MCF 10A (cell line): Measurements from ENCODE around the gene CADPS. TPM values are rescaled to one million over a fixed set of nuclear protein-coding genes. Genes with fewer than 3 reads are reported as not detected.

Experiments used
- BruUV-seq: library from RNA; stranded (reverse); fragments of 400-500 nt; replicated peaks from 2 replicates; lab custom pipeline; 2021; lab: Mats Ljungman, UMichigan
- CTCF ChIA-PET: fragments of 300-600 bp; sonication (Branson Sonifier 250); formaldehyde crosslinking; extraction: SDS; loops from one replicate; lab custom pipeline; 2021; ENCODE audit warnings: antibody characterized with exemption, inconsistent platforms; lab: Yijun Ruan, JAX
- POLR2A ChIA-PET: fragments of 300-600, 350-650 bp; sonication (Branson Sonifier 250); formaldehyde crosslinking; extraction: SDS; loops from one replicate; lab custom pipeline; 2020; ENCODE audit warnings: antibody characterized with exemption, inconsistent platforms; lab: Yijun Ruan, JAX
- DNase-seq: peaks from one replicate; pipeline ENCODE4 v3.0.0-alpha.2; 2018; ENCODE audit not compliant: unreplicated experiment
- H3K27ac Mint-ChIP-seq: one replicate; pipeline ENCODE4 v1.8.0; 2022; ENCODE audit warnings: mild to moderate bottlenecking, low read depth, mixed read lengths; ENCODE audit not compliant: unreplicated experiment
- H3K27me3 Mint-ChIP-seq: one replicate; pipeline ENCODE4 v1.8.0; 2022; ENCODE audit warnings: mixed read lengths; ENCODE audit not compliant: insufficient read depth, unreplicated experiment
- H3K36me3 Mint-ChIP-seq: one replicate; pipeline ENCODE4 v1.8.0; 2022; ENCODE audit warnings: mild to moderate bottlenecking, moderate library complexity, mixed read lengths; ENCODE audit not compliant: insufficient read depth, unreplicated experiment
- H3K4me1 Mint-ChIP-seq: one replicate; pipeline ENCODE4 v1.8.0; 2022; ENCODE audit warnings: mixed read lengths; ENCODE audit not compliant: insufficient read depth, unreplicated experiment
- H3K4me3 Mint-ChIP-seq: one replicate; pipeline ENCODE4 v1.8.0; 2022; ENCODE audit warnings: mild to moderate bottlenecking, moderate library complexity, mixed read lengths; ENCODE audit not compliant: unreplicated experiment
- H3K9me3 Mint-ChIP-seq: one replicate; pipeline ENCODE4 v1.8.0; 2022; ENCODE audit warnings: mixed read lengths; ENCODE audit not compliant: unreplicated experiment
- CTCF ChIP-seq: fragments of 200-600 bp; IDR thresholded peaks from one replicate; pipeline ENCODE4 v1.8.0; 2022; ENCODE audit warnings: antibody characterized with exemption, mild to moderate bottlenecking; ENCODE audit not compliant: unreplicated experiment
- intact Hi-C: fragments of 100-400 bp; cut with micrococcal nuclease; formaldehyde crosslinking; loops from 2 replicates; pipeline ENCODE4 v1.14.1; 2022
- total RNA-seq: library from RNA; stranded (reverse); gene quantifications from 2 replicates; pipeline ENCODE4 v1.2.3, GENCODE V29; 2022

The CADPS gene
- total RNA-seq, 1 experiment from 2014 or later, result not detected

- CTCF ChIA-PET, result interaction anchor here (0.9 to 7.4 kb wide), 11 partner anchors 9 to 675 kb away, joined by 3 to 118 read pairs (median 5); no protein-coding TSS in a partner anchor
- TF ChIP-seq CTCF, result no peak
- Mint-ChIP-seq H3K4me1 (peaks cover 9% of the 10 kb centered on the region), H3K36me3 (no peaks in the 10 kb centered on the region), H3K27me3 (no peaks in the 10 kb centered on the region), H3K27ac (no peak overlapping the region), H3K9me3 (no peaks in the 10 kb centered on the region), H3K4me3 (no peak overlapping the region)
- intact Hi-C loops, result no loop called here
- no peak for DNase-seq
- BruUV-seq, result no TSS peak
- POLR2A ChIA-PET, result interaction anchor here (0.8 kb wide), 1 partner anchor 227 kb away, joined by 3 read pairs; no protein-coding TSS in a partner anchor
These were observed 317.8 kb downstream of the CADPS start for GRCh38 chr3:62557450-62557849.

DNA sequence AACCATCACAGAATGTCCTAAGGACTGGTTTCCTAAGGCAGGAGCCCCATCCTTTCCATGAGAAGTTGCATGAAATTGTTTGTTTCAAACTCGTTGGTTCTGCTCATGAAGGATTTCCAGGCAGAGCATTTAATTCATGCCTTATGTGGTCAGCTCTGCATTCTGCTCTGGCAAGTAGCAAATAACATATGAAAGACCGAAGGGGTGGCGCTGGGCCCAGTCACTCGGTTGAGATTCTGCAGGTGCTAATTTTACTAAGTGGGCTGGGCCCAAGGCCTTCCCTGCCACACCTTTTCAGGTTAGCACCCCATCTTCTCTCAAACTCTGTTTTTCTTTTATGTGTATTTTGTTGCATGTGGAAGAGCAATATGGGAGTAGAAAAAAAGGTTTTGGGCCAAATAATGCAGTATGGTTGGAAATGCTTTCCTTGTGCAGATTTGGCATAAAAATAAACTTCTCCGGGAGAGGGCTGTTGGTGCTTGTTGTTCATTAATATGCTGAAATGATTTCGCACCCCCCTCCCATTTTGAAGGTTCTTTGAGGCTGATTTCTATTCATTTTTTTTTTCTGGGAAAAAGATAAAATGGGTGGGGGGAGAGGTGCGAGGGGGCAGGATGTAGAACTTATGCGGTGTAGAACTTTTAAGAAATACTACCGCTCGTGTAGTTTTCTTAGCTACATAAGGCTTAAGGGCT, 318.9 kb downstream of the CADPS start:
- no peak overlapping the region for H3K4me3 Mint-ChIP-seq
- TF ChIP-seq CTCF, result no peak
- intact Hi-C loops, result no loop called here
- POLR2A ChIA-PET, result no interaction called here
- H3K27me3 Mint-ChIP-seq, result peaks cover 10% of the 10 kb centered on the region
- H3K36me3 Mint-ChIP-seq, result no peaks in the 10 kb centered on the region
- CTCF ChIA-PET, result interaction anchor here (0.7 to 7.4 kb wide), 4 partner anchors 223 to 354 kb away, joined by 5 to 118 read pairs (median 53); no protein-coding TSS in a partner anchor
- no peak overlapping the region for H3K27ac Mint-ChIP-seq
- no peaks in the 10 kb centered on the region for H3K9me3 Mint-ChIP-seq
- no peak for DNase-seq
- no TSS peak for BruUV-seq
- H3K4me1 Mint-ChIP-seq, result no peaks in the 10 kb centered on the region

DNA sequence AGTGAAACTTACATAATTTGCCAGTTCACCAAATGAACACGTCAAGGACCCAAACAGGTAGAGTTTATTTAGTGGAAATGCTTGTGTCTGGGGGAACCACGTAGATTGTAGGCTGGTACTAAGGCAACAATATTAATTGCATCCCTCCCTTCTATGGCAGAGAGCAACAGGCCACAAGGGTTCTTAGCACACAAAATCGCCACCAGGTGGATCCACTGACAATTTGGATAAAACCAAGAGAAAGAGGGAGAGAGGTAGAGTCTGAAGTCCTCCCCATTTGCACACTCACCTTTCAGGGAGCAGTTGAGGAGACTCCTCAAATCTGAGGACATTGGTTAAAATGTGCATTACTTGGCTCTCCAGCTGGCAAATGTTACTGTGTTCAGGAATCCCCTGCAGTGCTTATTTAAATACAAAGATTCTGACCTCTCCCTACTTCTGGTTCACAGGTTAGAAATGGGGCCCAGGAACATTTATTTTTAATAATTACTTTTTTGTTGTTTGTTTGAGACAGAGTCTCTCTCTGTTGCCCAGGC, 320.9 kb downstream of the CADPS start:
- TF ChIP-seq CTCF, result peak; percentile 27
- peak; percentile 43 for DNase-seq
- Mint-ChIP-seq H3K36me3 (no peaks in the 10 kb centered on the region), H3K9me3 (no peaks in the 10 kb centered on the region), H3K4me1 (no peaks in the 10 kb centered on the region), H3K27me3 (peaks cover 29% of the 10 kb centered on the region), H3K27ac (no peak overlapping the region), H3K4me3 (no peak overlapping the region)
- intact Hi-C loops, result loop anchor here (5.0 kb wide), 1 partner anchor 673 kb away; no protein-coding TSS in a partner anchor
- POLR2A ChIA-PET, result interaction anchor here (0.7 kb wide), 1 partner anchor 674 kb away, joined by 3 read pairs; no protein-coding TSS in a partner anchor
- BruUV-seq, result no TSS peak
- CTCF ChIA-PET, result interaction anchor here (0.6 to 3.2 kb wide), 12 partner anchors 9 to 707 kb away, joined by 3 to 18 read pairs (median 4); no protein-coding TSS in a partner anchor

DNA sequence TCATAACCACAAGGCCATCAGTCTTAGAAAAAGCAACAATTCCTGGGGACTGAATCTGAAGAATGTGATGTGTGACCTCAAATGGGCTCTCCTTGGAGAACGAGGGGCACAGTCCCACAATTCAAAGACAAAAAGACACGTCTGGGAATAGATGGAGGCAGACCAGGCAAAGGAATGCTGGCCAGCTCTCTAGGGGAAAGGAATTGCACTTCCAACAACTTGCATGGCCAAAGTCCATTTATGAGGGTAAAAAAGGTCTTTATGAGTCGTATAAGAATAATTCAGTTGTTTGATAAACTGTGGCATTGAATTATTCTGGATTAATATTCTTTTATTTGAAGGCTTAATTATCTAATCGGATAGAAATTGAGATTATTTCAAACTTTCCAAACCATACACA, 321.4 kb downstream of the CADPS start:
- ChIA-PET CTCF (interaction anchor here (0.6 to 3.2 kb wide), 9 partner anchors 9 to 353 kb away, joined by 3 to 18 read pairs (median 3); no protein-coding TSS in a partner anchor), POLR2A (no interaction called here)
- no peak overlapping the region for H3K27ac Mint-ChIP-seq
- H3K36me3 Mint-ChIP-seq, result no peaks in the 10 kb centered on the region
- peaks cover 3% of the 10 kb centered on the region for H3K4me1 Mint-ChIP-seq
- no peak for TF ChIP-seq CTCF
- H3K9me3 Mint-ChIP-seq, result no peaks in the 10 kb centered on the region
- BruUV-seq, result no TSS peak
- peaks cover 34% of the 10 kb centered on the region for H3K27me3 Mint-ChIP-seq
- intact Hi-C loops, result loop anchor here (5.0 kb wide), 1 partner anchor 673 kb away; no protein-coding TSS in a partner anchor
- no peak for DNase-seq
- H3K4me3 Mint-ChIP-seq, result no peak overlapping the region
